ENCODE measurements around the gene MED1. TPM values are rescaled to one million over a fixed set of nuclear protein-coding genes. Genes with fewer than 3 reads are reported as not detected.
A peak's percentile ranks its signal among the peaks of the same experiment; 100 is the strongest.
"Not testable (repeated sequence)": the region's sequence is repeated elsewhere in the genome, so short reads cannot be mapped to it uniquely, and the experiment has no call there.

MED1 gene
- total RNA-seq (13.2 and 17.6 TPM in 2 replicates), polyA plus RNA-seq (12.7 and 20.7 TPM in 2 replicates)

- H3K27me3 ChIP-seq = no peaks in the 10 kb centered on the region
- peak; percentile 99 for DNase-seq (ENCODE audit: low read depth in 1 of 2, low spot score in 1 of 2)
- H3K27ac ChIP-seq = peak within 1 kb of the TSS; percentile 97
- H3K4me3 ChIP-seq = peak within 1 kb of the TSS; percentile 76
- peaks cover 11% of the 10 kb centered on the region for H3K36me3 ChIP-seq
- TF ChIP-seq, protein P1, sequence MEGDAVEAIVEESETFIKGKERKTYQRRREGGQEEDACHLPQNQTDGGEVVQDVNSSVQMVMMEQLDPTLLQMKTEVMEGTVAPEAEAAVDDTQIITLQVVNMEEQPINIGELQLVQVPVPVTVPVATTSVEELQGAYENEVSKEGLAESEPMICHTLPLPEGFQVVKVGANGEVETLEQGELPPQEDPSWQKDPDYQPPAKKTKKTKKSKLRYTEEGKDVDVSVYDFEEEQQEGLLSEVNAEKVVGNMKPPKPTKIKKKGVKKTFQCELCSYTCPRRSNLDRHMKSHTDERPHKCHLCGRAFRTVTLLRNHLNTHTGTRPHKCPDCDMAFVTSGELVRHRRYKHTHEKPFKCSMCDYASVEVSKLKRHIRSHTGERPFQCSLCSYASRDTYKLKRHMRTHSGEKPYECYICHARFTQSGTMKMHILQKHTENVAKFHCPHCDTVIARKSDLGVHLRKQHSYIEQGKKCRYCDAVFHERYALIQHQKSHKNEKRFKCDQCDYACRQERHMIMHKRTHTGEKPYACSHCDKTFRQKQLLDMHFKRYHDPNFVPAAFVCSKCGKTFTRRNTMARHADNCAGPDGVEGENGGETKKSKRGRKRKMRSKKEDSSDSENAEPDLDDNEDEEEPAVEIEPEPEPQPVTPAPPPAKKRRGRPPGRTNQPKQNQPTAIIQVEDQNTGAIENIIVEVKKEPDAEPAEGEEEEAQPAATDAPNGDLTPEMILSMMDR (IDR thresholded peaks at IDR 0.05; ENCODE audit: low read depth, low read length) = no peak
- no peaks in the 10 kb centered on the region for H3K9me3 ChIP-seq (ENCODE audit: low read depth)
- peaks cover 7% of the 10 kb centered on the region for H3K4me1 ChIP-seq (ENCODE audit: low read depth)
Measured at GRCh38 chr17:39450847-39451581, at the start of gene MED1. TSS of gene MED1 (minus strand) at chr17:39451263. CDS start at chr17:39451062, 201 bp downstream.

DNA sequence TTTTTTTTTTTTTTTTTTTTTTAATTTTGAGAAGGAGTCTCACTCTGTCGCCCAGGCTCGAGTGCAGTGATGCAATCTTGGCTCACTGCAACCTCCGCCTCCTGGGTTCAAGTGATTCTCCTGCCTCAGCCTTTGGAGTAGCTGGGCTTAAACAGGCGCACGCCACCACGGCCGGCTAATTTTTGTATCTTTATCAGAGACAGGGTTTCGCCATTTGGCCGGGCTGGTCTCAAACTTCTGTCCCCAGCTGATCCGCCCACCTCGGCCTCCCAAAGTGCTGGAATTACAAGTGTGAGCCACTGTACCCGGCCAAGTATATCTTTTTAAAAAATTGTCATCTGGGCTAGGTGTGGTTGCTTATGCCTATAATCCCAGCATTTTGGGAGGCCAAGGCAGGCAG, 45.9 kb upstream of the MED1 start:
- DNase-seq (ENCODE audit: low read depth in 1 of 2, low spot score in 1 of 2); H3K27ac ChIP-seq; H3K9me3 ChIP-seq (ENCODE audit: low read depth); H3K4me1 ChIP-seq (ENCODE audit: low read depth); H3K27me3 ChIP-seq; H3K4me3 ChIP-seq: not testable (repeated sequence)
- peaks cover 69% of the 10 kb centered on the region for H3K36me3 ChIP-seq

DNA sequence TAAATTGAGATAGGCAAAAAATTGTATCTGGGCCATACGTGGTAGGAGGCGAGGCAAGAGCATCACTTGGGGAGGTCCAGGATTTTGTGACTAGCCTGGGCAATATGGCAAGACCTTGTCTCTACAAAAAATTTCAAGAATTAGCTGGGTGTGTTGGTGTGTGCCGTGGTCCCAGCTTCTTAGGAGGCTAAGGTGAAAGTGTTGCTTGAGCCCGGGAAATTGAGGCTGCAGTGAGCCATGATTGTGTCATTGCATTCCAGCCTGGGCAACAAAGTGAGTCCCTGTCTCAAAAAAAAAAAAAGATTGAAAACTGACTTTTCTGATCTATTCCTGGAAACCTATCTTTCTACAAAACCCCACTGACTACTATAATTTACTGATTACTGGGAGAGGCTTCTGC, 36.9 kb upstream of the MED1 start:
- TF ChIP-seq, protein P1 (IDR thresholded peaks at IDR 0.05; ENCODE audit: low read depth, low read length) = no peak
- Histone ChIP-seq H3K4me1 (ENCODE audit: low read depth) (no peaks in the 10 kb centered on the region), H3K9me3 (ENCODE audit: low read depth) (no peaks in the 10 kb centered on the region), H3K27ac (no peak overlapping the region), H3K27me3 (no peaks in the 10 kb centered on the region), H3K4me3 (no peak overlapping the region), H3K36me3 (peaks cover 25% of the 10 kb centered on the region)
- DNase-seq (ENCODE audit: low read depth in 1 of 2, low spot score in 1 of 2) = no peak

DNA sequence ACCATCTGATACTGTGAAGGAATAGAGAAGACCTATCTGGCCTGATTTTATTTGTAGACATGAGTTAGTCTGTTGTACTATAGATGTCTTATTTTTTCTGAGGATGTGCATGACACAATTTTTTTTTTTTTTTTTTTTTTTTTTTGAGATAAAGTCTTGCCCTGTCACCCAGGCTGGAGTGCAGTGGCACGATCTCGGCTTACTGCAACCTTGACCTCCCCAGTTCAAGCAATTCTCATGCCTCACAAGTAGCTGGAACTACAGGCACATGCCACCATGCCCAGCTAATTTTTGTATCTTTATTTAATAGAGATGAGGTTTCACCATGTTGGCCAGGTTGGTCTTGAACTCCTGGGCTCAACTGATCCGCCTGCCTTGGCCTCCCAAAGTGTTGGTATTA, 36.4 kb upstream of the MED1 start:
- H3K4me3 ChIP-seq; H3K27ac ChIP-seq; H3K9me3 ChIP-seq (ENCODE audit: low read depth); DNase-seq (ENCODE audit: low read depth in 1 of 2, low spot score in 1 of 2); H3K4me1 ChIP-seq (ENCODE audit: low read depth); H3K27me3 ChIP-seq: not testable (repeated sequence)
- peaks cover 21% of the 10 kb centered on the region for H3K36me3 ChIP-seq

DNA sequence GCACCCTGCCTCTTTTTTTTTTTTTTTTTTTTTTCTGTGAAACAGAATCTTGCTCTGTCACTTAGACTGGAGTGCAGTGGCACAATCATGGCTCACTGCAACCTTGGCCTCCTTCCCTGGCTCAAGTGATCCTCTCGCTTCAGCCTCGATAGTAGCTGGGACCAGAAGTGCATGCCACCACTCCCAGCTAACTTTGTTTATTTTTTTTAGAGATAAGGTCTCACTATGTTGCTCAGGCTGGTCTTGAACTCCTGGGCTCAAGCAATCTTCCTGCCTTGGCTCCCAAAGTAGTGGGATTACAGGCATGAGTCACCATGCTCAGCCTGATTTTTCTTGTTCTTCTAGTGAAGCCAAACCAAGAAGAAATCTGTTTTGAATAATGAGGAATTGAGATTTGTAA, 35.2 kb upstream of the MED1 start:
- Histone ChIP-seq H3K27me3 (no peaks in the 10 kb centered on the region), H3K27ac (no peak overlapping the region), H3K9me3 (ENCODE audit: low read depth) (no peaks in the 10 kb centered on the region), H3K4me1 (ENCODE audit: low read depth) (no peaks in the 10 kb centered on the region), H3K4me3 (no peak overlapping the region), H3K36me3 (peaks cover 16% of the 10 kb centered on the region)
- TF ChIP-seq, protein P1 (IDR thresholded peaks at IDR 0.05; ENCODE audit: low read depth, low read length) = no peak
- peak in 1 of 2 donors; percentile 33 for DNase-seq (ENCODE audit: low read depth in 1 of 2, low spot score in 1 of 2)

GRCh38 chr17:39485555-39485954, 34.5 kb upstream of the MED1 start:
- TF ChIP-seq, protein P1 (IDR thresholded peaks at IDR 0.05; ENCODE audit: low read depth, low read length) = no peak
- H3K4me1 ChIP-seq (ENCODE audit: low read depth) = no peaks in the 10 kb centered on the region
- no peaks in the 10 kb centered on the region for H3K27me3 ChIP-seq
- H3K4me3 ChIP-seq = no peak overlapping the region
- peaks cover 9% of the 10 kb centered on the region for H3K36me3 ChIP-seq
- H3K9me3 ChIP-seq (ENCODE audit: low read depth) = no peaks in the 10 kb centered on the region
- DNase-seq (ENCODE audit: low read depth in 1 of 2, low spot score in 1 of 2) = peak in 1 of 2 donors; percentile 72
- no peak overlapping the region for H3K27ac ChIP-seq
